ENCODE data around the gene CHRM3. TPM values are rescaled to one million over a fixed set of nuclear protein-coding genes. Genes with fewer than 3 reads are reported as not detected.
"Not testable (repeated sequence)": the region's sequence is repeated elsewhere in the genome, so short reads cannot be mapped to it uniquely, and the experiment has no call there.

Gene CHRM3
- total RNA-seq, result not detected in 2 replicates

- intact Hi-C loops (cut with micrococcal nuclease), result loop anchor here (5.0 kb wide), 1 partner anchor 511 kb away; no protein-coding TSS in a partner anchor
Measured at GRCh38 chr1:239386453-239387303, at the start of gene CHRM3. TSS of gene CHRM3 (plus strand) at chr1:239386568. CDS start at chr1:239907452, 520,884 bp downstream.

GRCh38 chr1:239337799-239338430, 48.5 kb upstream of the CHRM3 start:
- intact Hi-C loops (cut with micrococcal nuclease), result no loop called here

- intact Hi-C loops (cut with micrococcal nuclease), result no loop called here
Measured at GRCh38 chr1:239347776-239348175, 38.6 kb upstream of the CHRM3 start.

GRCh38 chr1:239348635-239349353, 37.6 kb upstream of the CHRM3 start:
- intact Hi-C loops (cut with micrococcal nuclease), result no loop called here

- intact Hi-C loops (cut with micrococcal nuclease), result no loop called here
Measured at GRCh38 chr1:239349699-239350098, 36.7 kb upstream of the CHRM3 start.

GRCh38 chr1:239353536-239353935, 32.8 kb upstream of the CHRM3 start:
- intact Hi-C loops (cut with micrococcal nuclease), result no loop called here

GRCh38 chr1:239354231-239354630, 32.1 kb upstream of the CHRM3 start:
- intact Hi-C loops (cut with micrococcal nuclease), result no loop called here

GRCh38 chr1:239357867-239358266, 28.5 kb upstream of the CHRM3 start:
- intact Hi-C loops (cut with micrococcal nuclease), result no loop called here

- intact Hi-C loops (cut with micrococcal nuclease), result no loop called here
Measured at GRCh38 chr1:239361403-239361802, 25.0 kb upstream of the CHRM3 start.

- intact Hi-C loops (cut with micrococcal nuclease), result no loop called here
Measured at GRCh38 chr1:239363930-239364329, 22.4 kb upstream of the CHRM3 start.

- intact Hi-C loops (cut with micrococcal nuclease), result no loop called here
Measured at GRCh38 chr1:239367196-239367810, 19.1 kb upstream of the CHRM3 start.

- intact Hi-C loops (cut with micrococcal nuclease), result no loop called here
Measured at GRCh38 chr1:239368436-239369109, 17.8 kb upstream of the CHRM3 start.

- intact Hi-C loops (cut with micrococcal nuclease), result not testable (repeated sequence)
Measured at GRCh38 chr1:239370869-239371268, 15.5 kb upstream of the CHRM3 start.

GRCh38 chr1:239382666-239383065, 3.7 kb upstream of the CHRM3 start:
- intact Hi-C loops (cut with micrococcal nuclease), result no loop called here

GRCh38 chr1:239383714-239384113, 2.7 kb upstream of the CHRM3 start:
- intact Hi-C loops (cut with micrococcal nuclease), result no loop called here

- intact Hi-C loops (cut with micrococcal nuclease), result loop anchor here (5.0 kb wide), 1 partner anchor 510 kb away; no protein-coding TSS in a partner anchor
Measured at GRCh38 chr1:239387304-239388158, 1.2 kb downstream of the CHRM3 start.

- intact Hi-C loops (cut with micrococcal nuclease), result loop anchor here (5.0 kb wide), 1 partner anchor 509 kb away; no protein-coding TSS in a partner anchor
Measured at GRCh38 chr1:239388159-239388485, 1.8 kb downstream of the CHRM3 start.

- intact Hi-C loops (cut with micrococcal nuclease), result loop anchor here (5.0 kb wide), 1 partner anchor 509 kb away; no protein-coding TSS in a partner anchor
Measured at GRCh38 chr1:239388578-239388977, 2.2 kb downstream of the CHRM3 start.

GRCh38 chr1:239389703-239390102, 3.3 kb downstream of the CHRM3 start:
- intact Hi-C loops (cut with micrococcal nuclease), result loop anchor here (5.0 kb wide), 1 partner anchor 508 kb away; no protein-coding TSS in a partner anchor

GRCh38 chr1:239392271-239392670, 5.9 kb downstream of the CHRM3 start:
- intact Hi-C loops (cut with micrococcal nuclease), result no loop called here

All from T-helper 1 cell treated with Interleukin-12 subunit alpha and Interleukin-12 subunit beta and Interleukin-4 antibody, amounts not matched to agents 30 ng/mL and 1 ng/mL, for 36 hours (primary cell).